Measurements from ENCODE around the gene MYOM1.
A peak's percentile ranks its signal among the peaks of the same experiment; 100 is the strongest.

The MYOM1 gene

GRCh38 chr18:3250237-3251107 is 30.7 kb upstream of the MYOM1 start:
- peak overlapping the region; percentile 88 for H3K4me3 ChIP-seq (replicated peaks; ENCODE audit: low read depth, low read length)
- DNase-seq (ENCODE audit: extremely low read depth, low read depth) = no peak
- no peak for TF ChIP-seq CTCF (IDR thresholded peaks at IDR 0.05; ENCODE audit: low read depth, low read length, missing control alignments)

- no peak for DNase-seq (ENCODE audit: extremely low read depth, low read depth)
- H3K4me3 ChIP-seq (replicated peaks; ENCODE audit: low read depth, low read length) = peak overlapping the region; percentile 88
- no peak for TF ChIP-seq CTCF (IDR thresholded peaks at IDR 0.05; ENCODE audit: low read depth, low read length, missing control alignments)
Observed at GRCh38 chr18:3248658-3249359, 29.0 kb upstream of the MYOM1 start.

- TF ChIP-seq CTCF (IDR thresholded peaks at IDR 0.05; ENCODE audit: low read depth, low read length, missing control alignments) = no peak
- DNase-seq (ENCODE audit: extremely low read depth, low read depth) = no peak
- peak overlapping the region; percentile 88 for H3K4me3 ChIP-seq (replicated peaks; ENCODE audit: low read depth, low read length)
Observed at GRCh38 chr18:3248062-3248657, 28.4 kb upstream of the MYOM1 start.

DNA sequence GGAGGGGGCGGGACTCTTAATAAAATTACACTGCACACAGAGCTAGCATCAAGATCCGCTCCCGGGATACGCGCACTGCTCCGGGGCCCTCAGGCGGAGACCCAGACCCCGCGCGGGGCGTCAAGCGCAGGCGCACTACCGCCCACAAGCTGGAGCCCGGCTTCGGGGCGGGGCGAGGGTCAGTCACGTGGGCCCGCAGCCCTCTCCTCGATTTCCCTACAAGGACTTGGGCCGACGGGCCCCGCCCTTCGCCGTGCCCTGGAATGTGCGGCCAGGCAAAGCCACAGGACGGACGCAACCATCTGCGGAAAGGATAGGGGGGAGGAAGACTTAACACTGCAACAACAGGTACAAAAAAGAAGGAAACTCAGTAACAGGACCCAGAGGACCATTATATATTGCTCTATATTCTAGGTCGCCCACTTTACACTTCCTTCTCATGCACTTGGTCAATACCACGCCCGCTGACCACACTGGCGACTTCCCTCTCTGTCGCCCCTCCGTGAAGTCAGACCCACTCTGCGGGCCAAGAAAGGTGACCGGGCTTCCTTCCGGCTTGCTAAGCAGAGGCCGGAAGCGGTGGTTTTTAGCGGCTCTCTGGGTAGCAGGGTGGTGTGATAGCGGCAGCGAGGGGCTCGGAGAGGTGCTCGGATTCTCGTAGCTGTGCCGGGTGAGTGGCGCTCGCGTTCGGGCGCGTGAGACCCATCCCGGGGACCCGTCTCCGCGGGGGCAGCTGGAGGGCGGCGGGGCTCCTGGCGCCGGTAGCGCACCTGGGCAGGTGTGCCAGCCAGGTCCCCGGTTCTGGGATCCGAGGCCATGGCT is 27.7 kb upstream of the MYOM1 start, which contains the start of gene MYL12A:
Gene MYL12A, plus strand, starts transcription at position 562 of the 822 bp plus-strand sequence. CDS start 5,447 bp downstream, outside the sequence.
- TF ChIP-seq CTCF (IDR thresholded peaks at IDR 0.05; ENCODE audit: low read depth, low read length, missing control alignments) = no peak
- H3K4me3 ChIP-seq (replicated peaks; ENCODE audit: low read depth, low read length) = peak within 1 kb of the TSS; percentile 88
- peak; percentile 94 for DNase-seq (ENCODE audit: extremely low read depth, low read depth)

- DNase-seq (ENCODE audit: extremely low read depth, low read depth) = no peak
- peak overlapping the region; percentile 88 for H3K4me3 ChIP-seq (replicated peaks; ENCODE audit: low read depth, low read length)
- no peak for TF ChIP-seq CTCF (IDR thresholded peaks at IDR 0.05; ENCODE audit: low read depth, low read length, missing control alignments)
Observed at GRCh38 chr18:3246635-3247239, 27.0 kb upstream of the MYOM1 start.

Data from HFF-Myc (cell line).